A549 treated with AZD2906 at 1 μM for 4 hours (cell line): ENCODE results near the gene IDE. TPM values are rescaled to one million over a fixed set of nuclear protein-coding genes. Genes with fewer than 3 reads are reported as not detected.

Experiments
- total RNA-seq: library from RNA; stranded (reverse); fragments of 200-300 nt; extraction: Qiagen RNA extraction; gene quantifications from 5 replicates; pipeline ENCODE4 v1.2.3, GENCODE V29; 2022

IDE gene
- 17.7 to 22.7 TPM (median 21.9 TPM) in 5 replicates for total RNA-seq

DNA sequence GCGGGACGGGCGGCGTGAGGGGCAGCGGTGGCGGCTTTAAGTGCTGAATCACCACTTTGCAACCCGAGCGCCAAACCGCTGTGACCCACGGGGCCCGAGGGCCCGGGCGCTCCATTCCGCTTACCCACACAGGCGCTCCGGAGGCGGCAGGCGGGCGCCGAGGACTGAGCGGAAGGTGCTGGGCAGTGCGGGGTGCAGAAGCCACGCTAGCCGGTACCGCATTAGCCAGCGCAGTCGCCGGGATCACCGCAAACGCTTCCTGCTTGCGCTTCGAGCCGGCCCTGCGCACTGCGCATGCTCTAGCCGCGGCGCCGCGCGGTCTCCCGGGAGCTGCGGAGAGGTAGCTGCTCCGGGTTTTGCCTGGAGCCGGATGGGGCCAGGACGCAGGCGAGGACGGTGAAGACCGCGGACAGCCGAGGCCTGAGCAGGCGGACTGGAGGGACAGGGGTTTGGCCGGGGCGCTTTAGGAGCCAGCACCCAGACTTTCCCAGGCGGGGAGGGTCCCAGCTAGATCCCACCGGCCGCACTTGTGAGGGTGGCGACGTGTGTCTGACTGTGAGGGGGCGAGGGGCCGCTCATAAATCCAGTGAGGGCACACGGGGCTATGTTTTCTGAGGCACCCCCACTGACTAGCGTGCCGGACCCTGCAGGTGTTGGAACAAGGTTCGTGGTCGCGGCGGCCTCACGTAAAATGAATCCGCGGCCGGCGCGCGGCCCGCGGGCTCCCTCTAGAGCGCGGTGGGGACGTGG, at the start of gene IDE:
Gene IDE (minus strand): TSS at position 296 of the 750 bp plus-strand sequence. CDS start 74 bp downstream, at position 222.

DNA sequence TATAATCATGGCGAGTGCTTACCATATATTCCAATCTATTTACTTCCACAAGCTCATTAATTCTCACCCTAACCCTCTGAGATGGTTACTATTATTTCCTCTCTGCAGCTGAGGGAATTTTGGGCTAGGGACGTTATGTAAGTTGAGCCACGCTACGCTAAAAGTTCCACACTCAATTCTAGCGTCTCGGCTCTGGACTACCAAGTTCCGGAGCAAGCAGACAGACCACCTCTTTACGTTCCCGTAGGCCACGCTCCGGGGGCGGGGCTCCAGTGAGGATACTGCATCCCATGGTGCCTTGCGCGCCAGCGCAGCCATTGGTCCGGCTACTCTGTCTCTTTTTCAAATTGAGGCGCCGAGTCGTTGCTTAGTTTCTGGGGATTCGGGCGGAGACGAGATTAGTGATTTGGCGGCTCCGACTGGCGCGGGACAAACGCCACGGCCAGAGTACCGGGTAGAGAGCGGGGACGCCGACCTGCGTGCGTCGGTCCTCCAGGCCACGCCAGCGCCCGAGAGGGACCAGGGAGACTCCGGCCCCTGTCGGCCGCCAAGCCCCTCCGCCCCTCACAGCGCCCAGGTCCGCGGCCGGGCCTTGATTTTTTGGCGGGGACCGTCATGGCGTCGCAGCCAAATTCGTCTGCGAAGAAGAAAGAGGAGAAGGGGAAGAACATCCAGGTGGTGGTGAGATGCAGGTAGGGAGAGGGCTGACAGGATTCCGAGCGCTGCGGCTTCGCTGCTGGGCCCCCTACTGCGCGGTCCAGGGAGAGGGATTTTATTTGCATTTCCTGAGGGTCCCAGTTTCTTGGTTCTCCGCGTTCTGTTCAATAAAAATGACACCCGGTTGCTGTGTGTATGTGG, 19.1 kb upstream of the IDE start, which contains the start of gene KIF11:
Gene KIF11 (plus strand): TSS at position 370 of the 858 bp plus-strand sequence. CDS start 246 bp downstream, at position 616.

Other genes starting within 250 kb of the IDE start
- gene KIF11, start 19.0 kb upstream of the IDE start, total RNA-seq = 29.0 to 41.3 TPM (median 31.8 TPM) in 5 replicates
- gene HHEX, start 115.9 kb upstream of the IDE start, total RNA-seq = 12.8 to 14.7 TPM (median 13.9 TPM) in 5 replicates